Heart right ventricle (tissue), 16 donors: ENCODE measurements around the gene SFTPB. TPM values are rescaled to one million over a fixed set of nuclear protein-coding genes. Genes with fewer than 3 reads are reported as not detected.
A peak's percentile ranks its signal among the peaks of the same experiment; 100 is the strongest.

Experiments
- ATAC-seq, 8 donors: fragments of 200-7000 bp; cut with Tn5 transposase; one replicate each; pipeline ENCODE4 v1.9.1; 2020; ENCODE audit warnings: mild to moderate bottlenecking in 8 of 8, moderate library complexity in 8 of 8, moderate number of reproducible peaks in 1 of 8
- DNase-seq, 2 donors: peaks; one replicate each; pipeline ENCODE4 v3.0.0-alpha.2; 2020
- H3K27ac ChIP-seq, 10 donors: fragments of 200-600 bp; sonication (generic) in 2 of 10; one replicate each; pipeline versions ENCODE4 v1.5.0 to v1.8.0; 2020 to 2022; ENCODE audit warnings: mild to moderate bottlenecking in 3 of 10
- H3K27me3 ChIP-seq, 7 donors: fragments of 200-600 bp; one replicate each; pipeline ENCODE4 v1.8.0; 2021 to 2022; ENCODE audit warnings: mild to moderate bottlenecking in 2 of 7
- H3K36me3 ChIP-seq, 9 donors: fragments of 200-600 bp; sonication (generic) in 1 of 9; one replicate each; pipeline versions ENCODE4 v1.5.0 to v1.8.0; 2020 to 2022; ENCODE audit warnings: mild to moderate bottlenecking in 2 of 9
- H3K4me1 ChIP-seq, 9 donors: fragments of 200-600 bp; sonication (generic) in 1 of 9; one replicate each; pipeline versions ENCODE4 v1.5.0 to v1.8.0; 2020 to 2022; ENCODE audit warnings: mild to moderate bottlenecking in 4 of 9
- H3K4me3 ChIP-seq, 10 donors: fragments of 200-600 bp; sonication (generic) in 2 of 10; one replicate each; pipeline versions ENCODE4 v1.5.0 to v1.8.0; 2020 to 2022; ENCODE audit warnings: mild to moderate bottlenecking in 7 of 10, moderate library complexity in 2 of 10
- H3K9me3 ChIP-seq, 11 donors: fragments of 200-600 bp in 10 of 11; sonication (generic) in 2 of 11; one replicate each; pipeline versions ENCODE4 v1.5.0 to v1.8.0; 2013 to 2022; ENCODE audit warnings: mild to moderate bottlenecking in 2 of 11, control low read depth in 1 of 11, moderate library complexity in 1 of 11
- CTCF ChIP-seq, 9 donors: fragments of 200-600 bp; sonication (generic) in 2 of 9; IDR thresholded peaks; one replicate each; pipeline versions ENCODE4 v1.5.0 to v1.8.0; 2021 to 2022; ENCODE audit warnings: antibody characterized with exemption in 9 of 9, mild to moderate bottlenecking in 5 of 9, moderate library complexity in 1 of 9
- whole genome bisulfite sequencing, 2 donors: extraction: QIAGEN DNeasy Blood & Tissue Kit; methylation state at CpG; one replicate each; pipeline ENCODE4 v1.1.7; 2013; ENCODE audit warnings: inconsistent platforms in 1 of 2; 5-methylcytosine and 5-hydroxymethylcytosine counted together
- intact Hi-C, 10 donors: fragments of 100-400 bp; cut with DNase I; formaldehyde crosslinking; loops; one replicate each; pipeline versions ENCODE4 v1.11.1 to v1.14.2; 2022
- polyA plus RNA-seq, 2 donors: library from polyadenylated mRNA; stranded (reverse); fragments of 200-250 nt; gene quantifications; one replicate each; pipeline ENCODE4 v1.2.3, GENCODE V29; 2013
- total RNA-seq, 10 donors: library from RNA; stranded (reverse); fragmentation: NEBNext Ultra II Directional in 3 of 10; extraction: Animal tissue kit (Norgen Biotek cat#: 25700) in 3 of 10; gene quantifications; one replicate each; pipeline versions ENCODE4 v1.2.1 to v1.2.4, GENCODE V29; 2021 to 2023
- donor health status: Arrhythmogenic right ventricular cardiomyopathy.
- donor health status: ischemic (EF 13 %, LVEDD 7.1; RV severe dilation, severe dysfunction).
- donor health status: healthy with polysubstance abuse.
- donor health status: DM: no; HTN: yes; CAD: no.
- donor health status: DM: no; HTN: no; CAD: no.
- donor health status: ischemic (EF 25% LVEDD 6.9; RV normal size, moderate dysfunction).
- donor health status: ischemic (EF 25% LVEDD 5.7; RV mildly dilated, moderate dysfunction).
- donor health status: healthy.
- donor health status: DM: yes; HTN: yes; CAD: no.
- donor health status: Ischemic cardiomyopathy.
- donor health status: ischemic (EF 35%, LVEDD 5.7; RV mildly dilated, moderate dysfunction).
- donor health status: nonischemic (EF 11% LVEDD 7.7; RV severe dilation, severe dysfunction).
- donor health status: DM: yes; HTN: yes; CAD: no.
- donor health status: PGD.
- donor health status: ischemic (EF 29% LVEDD 5.4; RV normal size, mild dysfunction).
- donor health status: nonischemic (EF 23%, LVEDD 6.1; RV moderate dilation, normal function).

Gene SFTPB
- total and polyA plus RNA-seq, 12 donors: 0.62 to 1.2 TPM; not detected in 10

DNA sequence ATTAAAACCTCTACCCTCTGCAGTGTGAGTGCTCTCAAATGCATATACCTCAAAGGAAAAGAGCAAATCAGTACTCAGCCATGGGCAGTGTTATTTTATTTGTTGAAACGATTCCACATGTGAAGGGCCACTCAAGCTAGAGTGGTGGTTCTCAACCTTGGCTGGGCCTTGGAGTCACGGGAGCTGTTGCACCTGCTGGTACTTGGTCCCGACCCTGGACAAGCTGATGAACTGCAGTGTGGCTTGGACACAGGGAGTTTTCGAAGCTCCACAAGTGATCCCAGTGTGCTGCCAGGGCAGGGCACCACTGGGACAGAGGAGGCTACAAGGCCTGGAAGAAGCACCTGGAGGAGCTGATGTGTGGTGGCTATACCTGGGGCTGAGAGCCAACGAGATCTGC is 45.8 kb upstream of the SFTPB start:
- no peak for ATAC-seq
- Histone ChIP-seq H3K4me3 (no peak overlapping the region), H3K36me3 (no peaks in the 10 kb centered on the region), H3K27ac (peak overlapping the region; percentile 60 to 96 (median 86)), H3K4me1 (peaks cover 9 to 73% (median 55%) of the 10 kb centered on the region in 9 donors), H3K27me3 (no peaks in the 10 kb centered on the region), H3K9me3 (no peaks in the 10 kb centered on the region)
- 78 to 81% methylated on average over 5 of the region's 5 CpGs for WGBS, 2 donors
- intact Hi-C loops: loop anchor here in 2 of 10 donors (5.0 to 10.0 kb wide), 2 partner anchors 37 to 361 kb away; no protein-coding TSS in a partner anchor
- no peak for DNase-seq
- TF ChIP-seq CTCF (IDR thresholded peaks at IDR 0.05): no peak

- peaks cover 9 to 80% (median 59%) of the 10 kb centered on the region in 9 donors for H3K4me1 ChIP-seq
- H3K27me3 ChIP-seq: no peaks in the 10 kb centered on the region
- intact Hi-C loops: loop anchor here in 2 of 10 donors (5.0 to 10.0 kb wide), 2 partner anchors 36 to 362 kb away; no protein-coding TSS in a partner anchor
- ATAC-seq (peak in 6 of 8 donors; percentile 5 to 80 (median 60)), DNase-seq (peak; percentile 58 to 64)
- no peaks in the 10 kb centered on the region for H3K9me3 ChIP-seq
- 61 to 70% methylated on average over 9 of the region's 9 CpGs for WGBS, 2 donors
- peak overlapping the region; percentile 67 to 96 (median 86) for H3K27ac ChIP-seq
- no peak for TF ChIP-seq CTCF (IDR thresholded peaks at IDR 0.05)
- H3K36me3 ChIP-seq: no peaks in the 10 kb centered on the region
- no peak overlapping the region for H3K4me3 ChIP-seq
Measured at GRCh38 chr2:85712849-85713612, 45.0 kb upstream of the SFTPB start.

- DNase-seq (no peak), ATAC-seq (peak in 4 of 8 donors; percentile 1 to 16 (median 5))
- H3K27ac ChIP-seq: peak overlapping the region; percentile 67 to 96 (median 86)
- peaks cover 9 to 87% (median 63%) of the 10 kb centered on the region in 9 donors for H3K4me1 ChIP-seq
- no peaks in the 10 kb centered on the region for H3K27me3 ChIP-seq
- 56 to 69% methylated on average over 15 of the region's 15 CpGs for WGBS, 2 donors
- no peaks in the 10 kb centered on the region for H3K9me3 ChIP-seq
- intact Hi-C loops: loop anchor here in 2 of 10 donors (5.0 to 10.0 kb wide), 2 partner anchors 35 to 362 kb away; no protein-coding TSS in a partner anchor
- no peak for TF ChIP-seq CTCF (IDR thresholded peaks at IDR 0.05)
- no peaks in the 10 kb centered on the region for H3K36me3 ChIP-seq
- H3K4me3 ChIP-seq: no peak overlapping the region
Measured at GRCh38 chr2:85712336-85712735, 44.3 kb upstream of the SFTPB start.

DNA sequence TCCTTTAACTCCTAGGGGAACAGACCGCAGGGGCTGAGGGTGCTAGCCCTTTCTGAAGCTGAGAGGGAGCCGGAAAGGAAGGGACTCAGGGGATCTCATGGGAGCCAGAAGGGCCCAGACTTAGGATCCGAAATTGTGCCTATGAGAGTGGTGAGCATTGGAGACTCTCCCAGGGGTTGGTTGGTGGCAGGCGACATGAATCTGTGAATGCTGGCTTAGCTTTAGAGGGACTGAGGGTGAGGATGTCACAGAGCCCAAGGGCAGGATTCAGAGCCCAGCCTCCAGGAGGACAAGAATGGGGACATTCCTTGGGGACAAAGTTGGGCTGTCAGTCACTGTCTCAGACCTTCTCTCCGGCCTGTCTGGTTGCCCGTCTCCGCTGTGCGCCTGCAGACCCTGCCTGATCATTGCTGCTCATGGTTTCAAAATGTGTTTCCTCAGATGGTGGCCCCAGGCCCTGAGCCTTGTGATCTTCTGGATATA is 43.6 kb upstream of the SFTPB start:
- 69 to 77% methylated on average over 8 of the region's 8 CpGs for WGBS, 2 donors
- Histone ChIP-seq H3K27ac (peak overlapping the region; percentile 67 to 96 (median 86)), H3K9me3 (no peaks in the 10 kb centered on the region), H3K4me3 (peak overlapping the region in 5 of 10 donors; percentile 4 to 16 (median 9)), H3K27me3 (no peaks in the 10 kb centered on the region), H3K36me3 (no peaks in the 10 kb centered on the region), H3K4me1 (peaks cover 9 to 92% (median 64%) of the 10 kb centered on the region in 9 donors)
- no peak for ATAC-seq
- TF ChIP-seq CTCF (IDR thresholded peaks at IDR 0.05): no peak
- intact Hi-C loops: loop anchor here in 3 of 10 donors (2.0 to 10.0 kb wide), 3 partner anchors 34 to 363 kb away; no protein-coding TSS in a partner anchor
- no peak for DNase-seq
